Right lung (tissue), 5 donors: Measurements from ENCODE around the gene MOV10L1. TPM values are rescaled to one million over a fixed set of nuclear protein-coding genes. Genes with fewer than 3 reads are reported as not detected.
A peak's percentile ranks its signal among the peaks of the same experiment; 100 is the strongest.
"Not testable (repeated sequence)": the region's sequence is repeated elsewhere in the genome, so short reads cannot be mapped to it uniquely, and the experiment has no call there.

Experiments used
- DNase-seq, 2 donors: peaks; one replicate each; pipeline ENCODE4 v3.0.0-alpha.2; 2013
- polyA plus RNA-seq, 5 donors: library from polyadenylated mRNA; unstranded; fragments of 120-200 nt; gene quantifications; one replicate each; pipeline versions ENCODE4 v1.2.1 to v1.2.3, GENCODE V29; 2013; ENCODE audit warnings: inconsistent platforms in 1 of 5, low replicate concordance in 1 of 5; ENCODE audit not compliant: insufficient read length in 5 of 5, insufficient read depth in 1 of 5

Gene MOV10L1
- polyA plus RNA-seq, 5 donors, result 1.4 to 3.8 (median 2.1) TPM

DNA sequence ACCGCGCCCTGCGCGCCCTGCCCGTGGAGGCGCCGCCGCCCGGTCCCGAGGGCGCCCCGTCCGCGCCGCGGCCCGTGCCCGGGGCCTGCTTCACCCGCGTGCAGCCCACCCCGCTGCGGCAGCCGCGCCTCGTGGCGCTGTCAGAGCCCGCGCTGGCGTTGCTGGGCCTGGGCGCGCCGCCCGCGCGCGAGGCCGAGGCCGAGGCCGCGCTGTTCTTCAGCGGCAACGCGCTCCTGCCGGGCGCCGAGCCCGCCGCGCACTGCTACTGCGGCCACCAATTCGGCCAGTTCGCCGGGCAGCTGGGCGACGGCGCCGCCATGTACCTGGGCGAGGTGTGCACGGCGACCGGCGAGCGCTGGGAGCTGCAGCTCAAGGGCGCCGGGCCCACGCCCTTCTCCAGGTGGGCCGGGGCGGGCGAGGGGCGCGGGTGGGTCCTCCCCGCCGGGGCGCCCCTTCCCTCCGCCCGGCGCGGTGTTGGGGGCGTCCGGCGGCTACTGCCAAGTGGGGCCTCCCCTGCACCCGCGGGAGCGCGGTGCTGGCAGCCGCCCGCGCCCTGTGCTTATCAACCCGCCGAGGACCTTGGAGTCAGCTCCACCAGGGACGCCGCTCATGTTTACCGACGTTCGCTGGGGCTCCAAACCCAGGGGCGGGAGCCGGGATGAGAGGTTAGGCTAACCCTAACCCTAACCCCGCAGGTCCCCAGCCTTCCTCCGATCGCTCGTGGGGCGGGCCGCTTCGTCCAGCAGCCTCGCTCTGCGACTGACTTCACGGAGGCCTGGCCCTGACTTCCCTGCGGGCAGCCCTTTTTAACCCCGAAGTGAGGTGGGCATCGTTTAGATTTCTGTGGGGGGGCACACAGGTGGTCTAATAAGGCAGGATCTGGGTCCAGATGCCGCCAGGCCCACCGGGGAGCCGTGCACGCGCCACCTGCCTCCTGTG lies 111.7 kb downstream of the MOV10L1 start:
- DNase-seq, result no peak

DNA sequence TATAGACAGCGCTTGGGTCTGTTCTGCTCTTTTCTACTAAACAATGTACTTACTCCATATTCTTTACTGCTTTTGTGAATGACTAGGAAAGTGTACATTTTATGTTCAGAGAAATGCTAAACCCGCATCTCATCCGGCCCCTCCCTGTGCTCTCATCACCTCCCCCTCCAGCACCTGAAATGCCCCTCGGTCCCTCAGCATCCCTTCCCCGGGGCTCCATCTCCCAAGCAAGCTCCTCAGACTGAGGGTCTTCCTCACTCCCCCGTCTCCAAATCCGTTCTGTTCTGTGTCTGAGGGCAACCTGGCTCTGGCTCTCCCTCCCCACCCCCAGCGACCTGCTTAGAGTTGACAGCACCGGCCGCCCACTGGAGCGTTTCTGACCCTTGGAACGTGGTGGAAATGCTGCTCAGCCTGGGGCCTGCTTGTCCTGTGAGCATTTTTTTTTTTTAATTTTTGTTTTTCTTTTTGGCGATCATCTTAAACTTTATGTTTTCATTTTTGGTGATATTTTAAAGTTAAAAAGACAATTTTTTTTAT lies 112.4 kb downstream of the MOV10L1 start:
- DNase-seq, result no peak

- no peak for DNase-seq
Measured at GRCh38 chr22:50203288-50203687, 113.5 kb downstream of the MOV10L1 start.

DNA sequence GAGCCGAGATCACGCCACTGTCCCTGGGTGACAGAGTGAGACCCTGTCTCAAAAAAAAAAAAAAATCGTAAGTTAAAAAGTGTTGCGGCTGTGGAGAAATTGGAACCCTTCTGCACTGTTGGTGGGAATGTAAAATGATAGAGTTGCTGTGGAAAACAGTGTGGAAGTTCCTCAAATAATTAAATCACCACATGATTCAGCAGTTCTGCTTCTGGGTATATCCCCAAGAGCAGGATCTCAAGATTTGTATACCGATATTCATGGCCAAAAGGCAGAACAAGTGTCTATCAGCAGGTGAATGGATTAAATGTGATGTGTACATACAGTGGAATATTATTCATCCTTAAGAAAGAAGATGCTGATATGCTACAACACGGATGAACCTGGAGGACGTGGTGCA lies 114.8 kb downstream of the MOV10L1 start:
- DNase-seq, result no peak

DNA sequence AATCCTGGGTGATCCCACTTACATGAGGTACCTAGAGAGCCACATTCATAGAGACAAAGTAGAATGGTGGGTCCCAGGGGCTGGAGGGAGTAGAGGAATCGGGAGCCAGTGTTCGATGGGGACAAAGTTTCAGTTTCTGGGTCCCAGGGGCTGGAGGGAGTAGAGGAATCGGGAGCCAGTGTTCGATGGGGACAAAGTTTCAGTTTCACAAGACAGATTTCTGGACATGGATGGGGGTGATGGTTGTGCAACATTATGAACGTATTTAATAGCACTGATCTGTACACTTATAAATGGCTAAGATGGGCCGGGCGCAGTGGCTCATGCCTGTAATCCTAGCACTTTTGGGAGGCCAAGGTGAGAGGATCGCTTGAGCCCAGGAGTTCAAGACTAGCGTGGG lies 115.2 kb downstream of the MOV10L1 start:
- DNase-seq, result not testable (repeated sequence)

DNA sequence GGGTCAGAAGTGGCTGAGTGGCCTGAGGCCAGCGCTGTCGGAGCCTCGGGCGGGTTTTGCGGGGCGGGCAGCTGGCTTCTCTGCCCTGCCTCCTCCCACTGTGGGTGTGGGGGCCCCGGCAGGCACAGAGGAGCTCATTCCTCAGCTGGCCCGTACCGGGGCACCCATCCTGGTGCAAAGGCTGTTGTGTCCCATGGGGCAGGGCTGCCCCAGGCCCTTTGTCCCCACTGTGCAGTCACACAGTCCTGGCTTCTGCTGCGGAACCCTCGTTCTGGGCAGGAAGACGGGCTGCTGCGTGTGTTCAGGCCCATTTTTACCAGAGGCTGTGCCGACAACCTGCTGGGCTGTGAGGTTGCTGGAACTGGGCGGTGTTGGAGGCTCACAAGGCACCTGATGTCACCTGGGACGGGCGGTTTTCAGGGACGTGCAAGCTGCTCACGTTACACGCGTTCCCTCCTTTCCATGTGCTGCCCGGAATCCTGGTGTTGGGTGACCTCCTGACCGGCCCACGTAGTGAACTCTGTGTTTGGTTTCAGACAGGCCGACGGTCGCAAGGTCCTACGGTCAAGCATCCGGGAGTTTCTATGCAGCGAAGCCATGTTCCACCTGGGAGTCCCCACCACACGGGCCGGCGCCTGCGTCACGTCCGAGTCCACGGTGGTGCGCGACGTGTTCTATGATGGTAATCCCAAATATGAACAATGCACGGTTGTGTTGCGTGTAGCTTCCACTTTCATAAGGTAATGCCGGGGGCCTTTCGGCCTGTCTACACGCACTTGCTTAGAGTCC lies 116.2 kb downstream of the MOV10L1 start:
- DNase-seq, result no peak

DNA sequence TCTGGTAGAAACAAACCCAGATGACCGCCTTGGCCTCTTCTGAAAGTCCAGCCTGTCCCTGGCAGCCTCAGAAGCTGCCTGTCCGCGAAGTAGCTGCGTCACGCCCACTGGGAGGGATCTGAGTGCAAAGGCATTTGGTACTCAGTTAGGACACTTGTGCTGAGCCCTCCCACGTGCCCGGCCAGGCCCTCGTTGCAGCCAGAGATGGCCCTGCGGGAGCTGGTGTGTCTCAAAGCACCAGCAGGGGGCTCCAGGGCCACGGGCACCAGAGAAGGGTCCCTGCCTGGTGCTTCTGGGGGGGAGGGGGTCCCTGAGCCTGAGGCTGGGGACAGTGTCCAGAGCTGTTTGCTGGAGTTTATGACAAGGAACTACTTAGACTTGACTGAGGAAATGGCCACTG lies 116.8 kb downstream of the MOV10L1 start:
- DNase-seq, result no peak

- DNase-seq, result no peak
Measured at GRCh38 chr22:50207383-50208140, 117.8 kb downstream of the MOV10L1 start.

- DNase-seq, result no peak
Measured at GRCh38 chr22:50208430-50208938, 118.7 kb downstream of the MOV10L1 start.

- DNase-seq, result no peak
Measured at GRCh38 chr22:50208939-50209892, 119.4 kb downstream of the MOV10L1 start.

GRCh38 chr22:50209893-50210292 lies 120.1 kb downstream of the MOV10L1 start:
- peak in 1 of 2 donors; percentile 52 for DNase-seq

DNA sequence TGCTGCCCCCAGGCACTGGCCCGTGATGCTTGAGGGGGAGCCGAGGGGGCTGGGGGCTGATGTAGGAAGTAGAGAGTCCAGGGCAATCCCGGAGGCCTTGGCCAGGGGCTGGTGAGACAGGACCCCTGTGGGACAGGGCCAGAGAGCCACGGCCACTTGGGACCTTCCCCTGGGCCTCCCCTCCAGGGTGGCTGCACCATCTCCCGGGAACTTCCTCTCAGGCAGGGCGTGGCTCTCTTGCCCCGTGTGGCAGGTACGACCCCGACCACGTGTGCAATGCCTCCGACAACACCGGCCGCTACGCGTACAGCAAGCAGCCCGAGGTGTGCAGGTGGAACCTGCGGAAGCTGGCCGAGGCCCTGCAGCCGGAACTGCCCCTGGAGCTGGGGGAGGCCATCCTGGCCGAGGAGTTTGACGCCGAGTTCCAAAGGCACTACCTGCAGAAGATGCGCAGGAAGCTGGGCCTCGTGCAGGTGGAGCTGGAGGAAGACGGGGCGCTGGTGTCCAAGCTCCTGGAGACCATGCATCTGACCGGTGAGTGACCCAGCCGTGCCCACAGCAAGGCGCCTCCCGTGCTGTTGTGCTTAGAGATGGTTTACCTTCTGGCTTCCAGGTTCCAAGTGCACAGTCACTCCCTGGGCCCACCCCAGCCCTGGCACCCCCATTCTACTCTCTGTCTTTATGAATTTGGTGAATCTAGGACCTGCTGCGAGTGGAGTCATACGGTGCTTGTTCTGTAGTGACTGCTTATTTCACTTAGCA lies 120.8 kb downstream of the MOV10L1 start:
- no peak for DNase-seq

- DNase-seq, result no peak
Measured at GRCh38 chr22:50211147-50211546, 121.3 kb downstream of the MOV10L1 start.

Other genes starting within 250 kb of the MOV10L1 start
- gene ZBED4, start 236.2 kb upstream of the MOV10L1 start, polyA plus RNA-seq, result 10 to 100 TPM; 13.1 to 16.5 (median 16.4) TPM
- 10 to 100 TPM; 17.9 to 35.1 (median 21.5) TPM for gene ALG12, start 171.6 kb upstream of the MOV10L1 start, polyA plus RNA-seq
- gene CRELD2, start 171.4 kb upstream of the MOV10L1 start, polyA plus RNA-seq, result 10 to 100 TPM; 25.4 to 47.1 (median 31.1) TPM
- 10 to 100 TPM; 23.1 to 45.0 (median 30.2) TPM for gene PIM3, start 129.2 kb upstream of the MOV10L1 start, polyA plus RNA-seq
- under 1 TPM in 3 of 5 donors, not detected in 2; 0.08 to 0.15 (median 0.09) TPM for gene IL17REL, start 77.2 kb upstream of the MOV10L1 start, polyA plus RNA-seq
- not detected for gene TTLL8, start 31.7 kb upstream of the MOV10L1 start, polyA plus RNA-seq
- gene MLC1, start 4.6 kb upstream of the MOV10L1 start, polyA plus RNA-seq, result 1 to 10 TPM; 1.4 to 2.4 (median 2.0) TPM
- 1 to 10 TPM in 1 of 5 donors, under 1 TPM in 4; 0.38 to 1.0 (median 0.61) TPM for gene PANX2, start 80.7 kb downstream of the MOV10L1 start, polyA plus RNA-seq
- 10 to 100 TPM; 14.0 to 32.3 (median 23.3) TPM for gene TRABD, start 95.9 kb downstream of the MOV10L1 start, polyA plus RNA-seq
- 10 to 100 TPM; 14.0 to 31.3 (median 22.2) TPM for gene SELENOO, start 111.0 kb downstream of the MOV10L1 start, polyA plus RNA-seq
- 10 to 100 TPM; 32.3 to 45.7 (median 44.8) TPM for gene TUBGCP6, start 155.0 kb downstream of the MOV10L1 start, polyA plus RNA-seq
- 10 to 100 TPM; 19.2 to 42.5 (median 33.6) TPM for gene HDAC10, start 161.3 kb downstream of the MOV10L1 start, polyA plus RNA-seq
- gene MAPK12, start 171.7 kb downstream of the MOV10L1 start, polyA plus RNA-seq, result 10 to 100 TPM; 12.7 to 31.8 (median 25.8) TPM
- 10 to 100 TPM; 12.2 to 20.1 (median 13.3) TPM for gene MAPK11, start 180.4 kb downstream of the MOV10L1 start, polyA plus RNA-seq
- gene PLXNB2, start 217.6 kb downstream of the MOV10L1 start, polyA plus RNA-seq, result 100 to 1,000 TPM in 4 of 5 donors, 10 to 100 TPM in 1; 96.7 to 147 (median 137) TPM
- gene DENND6B, start 237.0 kb downstream of the MOV10L1 start, polyA plus RNA-seq, result 10 to 100 TPM in 4 of 5 donors, 1 to 10 TPM in 1; 9.3 to 18.0 (median 13.5) TPM